Endothelial cell of umbilical vein (primary cell): ENCODE data around the gene ETV4. TPM values are rescaled to one million over a fixed set of nuclear protein-coding genes. Genes with fewer than 3 reads are reported as not detected.
A peak's percentile ranks its signal among the peaks of the same experiment; 100 is the strongest.

Experiments
- BruUV-seq: library from RNA; stranded (reverse); fragments of 400-500 nt; replicated peaks from 2 replicates; lab custom pipeline; 2021; lab: Mats Ljungman, UMichigan
- CTCF ChIA-PET: fragments of 300-600, 350-600 bp; sonication (Branson Sonifier 250); formaldehyde crosslinking; loops from one replicate; lab custom pipeline; 2021; ENCODE audit warnings: antibody characterized with exemption, inconsistent platforms; lab: Charles Lee
- POLR2A ChIA-PET: fragments of 300-600, 350-600 bp; sonication (Branson Sonifier 250); formaldehyde crosslinking; loops from one replicate; lab custom pipeline; 2021; ENCODE audit warnings: antibody characterized with exemption, inconsistent platforms; lab: Charles Lee
- DNase-seq: peaks from one replicate; pipeline ENCODE4 v3.0.0-alpha.2; 2011; ENCODE audit warnings: low read depth, low spot score
- FAIRE-seq: peaks from 2 replicates; lab custom pipeline; 2011; peaks lifted over from hg19 to GRCh38; lab: Jason Lieb, UNC
- H2AFZ ChIP-seq: 2 replicates; pipeline ENCODE4 v1.6.0; 2012; ENCODE audit warnings: low read depth, low read length, control low read depth, inconsistent platforms
- H3K27ac ChIP-seq: 2 replicates; pipeline ENCODE4 v1.5.1; 2011; ENCODE audit warnings: low read depth, mild to moderate bottlenecking, control low read depth, low read length, moderate library complexity; ENCODE audit not compliant: insufficient read depth
- H3K27me3 ChIP-seq, 2 experiments: 2 replicates each; pipeline versions ENCODE4 v1.6.0 to v1.6.1; 2011; ENCODE audit warnings: low read length in 2 of 2, mixed read lengths in 1 of 2; ENCODE audit not compliant: control insufficient read depth in 2 of 2, insufficient read depth in 2 of 2
- H3K36me3 ChIP-seq, 2 experiments: 2 replicates in 1 of 2; 3 replicates in 1 of 2; pipeline ENCODE4 v1.5.1; 2011; ENCODE audit warnings: low read length in 2 of 2, mild to moderate bottlenecking in 1 of 2, moderate library complexity in 1 of 2; ENCODE audit not compliant: control insufficient read depth in 2 of 2, insufficient read depth in 2 of 2; ENCODE audit errors: extremely low read depth in 1 of 2
- H3K4me1 ChIP-seq: 3 replicates; pipeline ENCODE4 v1.5.1; 2011; ENCODE audit warnings: mild to moderate bottlenecking, low read length; ENCODE audit not compliant: control insufficient read depth, insufficient read depth; ENCODE audit errors: extremely low read depth
- H3K4me2 ChIP-seq: 2 replicates; pipeline ENCODE4 v1.6.1; 2011; ENCODE audit warnings: low read length, control low read depth, mixed read lengths; ENCODE audit not compliant: insufficient read depth
- H3K4me3 ChIP-seq, 3 experiments: fragments of 200-600 bp in 1 of 3; sonication (generic), shearing (Covaris generic) in 1 of 3; replicated peaks in 1 of 3; 2 replicates each; pipeline ENCODE4 v1.5.1; 2011 to 2016; ENCODE audit warnings: control low read depth in 3 of 3, low read length in 3 of 3, mild to moderate bottlenecking in 2 of 3, inconsistent platforms in 1 of 3, low read depth in 1 of 3, moderate library complexity in 1 of 3; ENCODE audit not compliant: insufficient read depth in 1 of 3
- H3K79me2 ChIP-seq: 2 replicates; pipeline ENCODE4 v1.6.0; 2012; ENCODE audit warnings: low read length, inconsistent platforms; ENCODE audit not compliant: control insufficient read depth, insufficient read depth
- H3K9ac ChIP-seq: replicated peaks from 2 replicates; pipeline ENCODE3; 2011; ENCODE audit warnings: low read length, control low read depth; ENCODE audit not compliant: insufficient read depth; ENCODE audit errors: extremely low read depth
- H3K9me1 ChIP-seq: replicated peaks from 3 replicates; pipeline ENCODE4 v1.6.0; 2011; ENCODE audit warnings: mild to moderate bottlenecking, low read length; ENCODE audit not compliant: control insufficient read depth, insufficient read depth; ENCODE audit errors: extremely low read depth
- H3K9me3 ChIP-seq: replicated peaks from 2 replicates; pipeline ENCODE4 v1.5.1; 2012; ENCODE audit warnings: low read length, inconsistent platforms; ENCODE audit not compliant: control insufficient read depth, insufficient read depth
- H4K20me1 ChIP-seq: replicated peaks from 2 replicates; pipeline ENCODE3; 2011; ENCODE audit warnings: mild to moderate bottlenecking, low read length; ENCODE audit not compliant: control insufficient read depth, insufficient read depth; ENCODE audit errors: extremely low read depth
- EZH2 ChIP-seq: IDR thresholded peaks from 2 replicates; pipeline ENCODE4 v1.6.1; 2012; ENCODE audit warnings: borderline replicate concordance, low read depth, mild to moderate bottlenecking, moderate library complexity, low read length, inconsistent platforms; ENCODE audit not compliant: severe bottlenecking
- FOS ChIP-seq: IDR thresholded peaks from 2 replicates; pipeline ENCODE4 v1.6.1; 2011; ENCODE audit warnings: mild to moderate bottlenecking, low read length, moderate library complexity, borderline replicate concordance; ENCODE audit not compliant: insufficient read depth
- GATA2 ChIP-seq: IDR thresholded peaks from 2 replicates; pipeline ENCODE4 v1.7.0; 2011; ENCODE audit warnings: low read depth, mild to moderate bottlenecking, moderate library complexity, mixed read lengths, low read length; ENCODE audit not compliant: insufficient read length, insufficient read depth
- JUN ChIP-seq: IDR thresholded peaks from 2 replicates; pipeline ENCODE4 v1.6.1; 2011; ENCODE audit warnings: borderline replicate concordance, low read depth; ENCODE audit not compliant: insufficient read length, insufficient read depth
- MYC ChIP-seq: IDR thresholded peaks from one replicate; pipeline ENCODE4 v1.6.1; 2011; ENCODE audit warnings: mild to moderate bottlenecking, low read depth, low read length
- POLR2A ChIP-seq: IDR thresholded peaks from 2 replicates; pipeline ENCODE4 v1.6.1; 2012; ENCODE audit warnings: low read depth, mild to moderate bottlenecking, control low read depth, low read length
- POLR2AphosphoS5 ChIP-seq: IDR thresholded peaks from 2 replicates; pipeline ENCODE4 v1.6.1; 2012; ENCODE audit warnings: low read depth, mild to moderate bottlenecking, control low read depth, low read length, moderate library complexity; ENCODE audit not compliant: insufficient read depth
- dilution Hi-C: fragments of 300-500 bp; cut with MboI; formaldehyde crosslinking; loops from one replicate; pipeline ENCODE4 v1.15.0; 2019; ENCODE audit warnings: low sequenced_read_pairs; ENCODE audit not compliant: extremely low pct_ligation_motif_present
- intact Hi-C: fragments of 100-400 bp; cut with micrococcal nuclease; formaldehyde crosslinking; loops from one replicate; pipeline ENCODE4 v1.10.0; 2022
- polyA plus RNA-seq, 4 experiments: library from polyadenylated mRNA; depleted of rRNA in 3 of 4; stranded (reverse) in 3 of 4; unstranded in 1 of 4; fragments of >200 nt; gene quantifications; 2 replicates each; pipeline versions ENCODE4 v1.2.1 to v1.2.3, GENCODE V29; 2011 to 2012; ENCODE audit warnings: missing spikeins in 1 of 4
- total RNA-seq: library from RNA; stranded (reverse); gene quantifications from 2 replicates; pipeline ENCODE4 v1.2.3, GENCODE V29; 2021
- TF ChIP-seq, protein P1 (sequence below), 2 donors: IDR thresholded peaks; 1 replicate in 1 of 2; 2 replicates in 1 of 2; pipeline ENCODE4 v1.5.1; 2011; ENCODE audit warnings: low read length in 2 of 2, mild to moderate bottlenecking in 2 of 2, moderate library complexity in 2 of 2, control low read depth in 1 of 2, inconsistent platforms in 1 of 2, low read depth in 1 of 2; ENCODE audit not compliant: insufficient read depth in 1 of 2; ENCODE audit errors: extremely low read depth in 1 of 2
- TF ChIP-seq, protein P2 (sequence below): IDR thresholded peaks from 2 replicates; pipeline ENCODE4 v1.6.1; 2011; ENCODE audit not compliant: insufficient read depth, insufficient read length

ETV4 gene
- total and polyA plus RNA-seq, 2 donors (not counting 3 experiments of a cell fraction or from before 2014, with no cell fraction given): 7.3 to 32.2 TPM

DNA sequence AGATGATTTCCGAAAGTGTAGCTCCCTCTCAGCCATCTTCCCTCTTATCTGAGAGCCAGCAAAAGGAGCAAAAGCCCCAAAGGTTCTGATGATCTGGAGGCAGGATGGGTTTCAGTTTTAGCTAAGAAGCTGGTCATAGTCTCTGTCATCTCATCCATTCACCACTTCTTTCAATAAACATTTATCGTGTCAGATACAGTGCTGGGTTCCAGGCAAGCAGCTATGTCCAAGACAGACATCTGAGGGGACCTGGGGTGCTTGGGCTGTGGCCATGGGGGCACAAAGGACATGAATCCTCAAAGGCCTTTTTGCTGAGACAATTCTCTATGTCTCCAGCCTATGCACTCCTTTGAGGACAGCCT lies 1.0 kb upstream of the ETV4 start:
- H3K4me3 ChIP-seq: no peak overlapping the region
- FAIRE-seq (no peak), DNase-seq (no peak)
- no peaks in the 10 kb centered on the region for H3K36me3 ChIP-seq
- CTCF ChIA-PET: interaction anchor here (1.3 to 2.6 kb wide), 6 partner anchors 16 to 166 kb away, joined by 3 to 12 read pairs (median 10); no protein-coding TSS in a partner anchor
- no peak overlapping the region for H2AFZ ChIP-seq
- dilution Hi-C loops (no loop called here), intact Hi-C loops (no loop called here)
- POLR2A ChIA-PET: no interaction called here
- BruUV-seq: no TSS peak
- H3K27me3 ChIP-seq: no peaks in the 10 kb centered on the region
- TF ChIP-seq POLR2A (no peak), EZH2 (no peak), MYC (no peak), JUN (no peak), POLR2AphosphoS5 (no peak), GATA2 (no peak), FOS (no peak)
- TF ChIP-seq, protein P1, sequence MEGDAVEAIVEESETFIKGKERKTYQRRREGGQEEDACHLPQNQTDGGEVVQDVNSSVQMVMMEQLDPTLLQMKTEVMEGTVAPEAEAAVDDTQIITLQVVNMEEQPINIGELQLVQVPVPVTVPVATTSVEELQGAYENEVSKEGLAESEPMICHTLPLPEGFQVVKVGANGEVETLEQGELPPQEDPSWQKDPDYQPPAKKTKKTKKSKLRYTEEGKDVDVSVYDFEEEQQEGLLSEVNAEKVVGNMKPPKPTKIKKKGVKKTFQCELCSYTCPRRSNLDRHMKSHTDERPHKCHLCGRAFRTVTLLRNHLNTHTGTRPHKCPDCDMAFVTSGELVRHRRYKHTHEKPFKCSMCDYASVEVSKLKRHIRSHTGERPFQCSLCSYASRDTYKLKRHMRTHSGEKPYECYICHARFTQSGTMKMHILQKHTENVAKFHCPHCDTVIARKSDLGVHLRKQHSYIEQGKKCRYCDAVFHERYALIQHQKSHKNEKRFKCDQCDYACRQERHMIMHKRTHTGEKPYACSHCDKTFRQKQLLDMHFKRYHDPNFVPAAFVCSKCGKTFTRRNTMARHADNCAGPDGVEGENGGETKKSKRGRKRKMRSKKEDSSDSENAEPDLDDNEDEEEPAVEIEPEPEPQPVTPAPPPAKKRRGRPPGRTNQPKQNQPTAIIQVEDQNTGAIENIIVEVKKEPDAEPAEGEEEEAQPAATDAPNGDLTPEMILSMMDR (IDR thresholded peaks at IDR 0.05; ENCODE audit: extremely low read depth in 1 of 2, insufficient read depth in 1 of 2, low read depth in 1 of 2, low read length in 2 of 2): no peak
- TF ChIP-seq, protein P2, sequence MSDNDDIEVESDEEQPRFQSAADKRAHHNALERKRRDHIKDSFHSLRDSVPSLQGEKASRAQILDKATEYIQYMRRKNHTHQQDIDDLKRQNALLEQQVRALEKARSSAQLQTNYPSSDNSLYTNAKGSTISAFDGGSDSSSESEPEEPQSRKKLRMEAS: no peak
- H3K9me3 ChIP-seq: no peaks in the 10 kb centered on the region
- H3K27ac ChIP-seq: no peak overlapping the region
- no peak overlapping the region for H3K9ac ChIP-seq
- no peaks in the 10 kb centered on the region for H4K20me1 ChIP-seq
- H3K79me2 ChIP-seq: peaks cover 15% of the 10 kb centered on the region
- peak overlapping the region; percentile 78 for H3K4me2 ChIP-seq
- no peaks in the 10 kb centered on the region for H3K9me1 ChIP-seq
- H3K4me1 ChIP-seq: peaks cover 23% of the 10 kb centered on the region
